ENCODE measurements around the gene CDCA8.

GRCh38 chr1:37680933-37681332 is 11.4 kb upstream of the CDCA8 start:
- no peak for TF ChIP-seq EZH2 (IDR thresholded peaks at IDR 0.05; ENCODE audit: insufficient read depth, low read length)
- TF ChIP-seq, protein P1, sequence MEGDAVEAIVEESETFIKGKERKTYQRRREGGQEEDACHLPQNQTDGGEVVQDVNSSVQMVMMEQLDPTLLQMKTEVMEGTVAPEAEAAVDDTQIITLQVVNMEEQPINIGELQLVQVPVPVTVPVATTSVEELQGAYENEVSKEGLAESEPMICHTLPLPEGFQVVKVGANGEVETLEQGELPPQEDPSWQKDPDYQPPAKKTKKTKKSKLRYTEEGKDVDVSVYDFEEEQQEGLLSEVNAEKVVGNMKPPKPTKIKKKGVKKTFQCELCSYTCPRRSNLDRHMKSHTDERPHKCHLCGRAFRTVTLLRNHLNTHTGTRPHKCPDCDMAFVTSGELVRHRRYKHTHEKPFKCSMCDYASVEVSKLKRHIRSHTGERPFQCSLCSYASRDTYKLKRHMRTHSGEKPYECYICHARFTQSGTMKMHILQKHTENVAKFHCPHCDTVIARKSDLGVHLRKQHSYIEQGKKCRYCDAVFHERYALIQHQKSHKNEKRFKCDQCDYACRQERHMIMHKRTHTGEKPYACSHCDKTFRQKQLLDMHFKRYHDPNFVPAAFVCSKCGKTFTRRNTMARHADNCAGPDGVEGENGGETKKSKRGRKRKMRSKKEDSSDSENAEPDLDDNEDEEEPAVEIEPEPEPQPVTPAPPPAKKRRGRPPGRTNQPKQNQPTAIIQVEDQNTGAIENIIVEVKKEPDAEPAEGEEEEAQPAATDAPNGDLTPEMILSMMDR (IDR thresholded peaks at IDR 0.05; ENCODE audit: insufficient read depth, low read depth, low read length), result no peak

Measured in astrocyte (in vitro differentiated cells and primary cell).